Epithelial cell of prostate (primary cell): Measurements from ENCODE around the gene DTNBP1.
A peak's percentile ranks its signal among the peaks of the same experiment; 100 is the strongest.

Source experiments
- DNase-seq: peaks from one replicate; pipeline ENCODE4 v3.0.0-alpha.2; 2011; ENCODE audit warnings: low read depth, low spot score
- H3K27ac ChIP-seq: fragments of 450-650 bp; 2 replicates; pipeline ENCODE4 v1.5.1; 2017; ENCODE audit warnings: mild to moderate bottlenecking

The DTNBP1 gene

GRCh38 chr6:15627821-15628220, 35.0 kb downstream of the DTNBP1 start:
- no peak overlapping the region for H3K27ac ChIP-seq
- DNase-seq: no peak

GRCh38 chr6:15626878-15627674, 35.8 kb downstream of the DTNBP1 start:
- no peak overlapping the region for H3K27ac ChIP-seq
- no peak for DNase-seq

GRCh38 chr6:15626160-15626559, 36.7 kb downstream of the DTNBP1 start:
- H3K27ac ChIP-seq: no peak overlapping the region
- DNase-seq: no peak

- DNase-seq: no peak
- no peak overlapping the region for H3K27ac ChIP-seq
Observed at GRCh38 chr6:15623276-15624116, 39.3 kb downstream of the DTNBP1 start.

- H3K27ac ChIP-seq: no peak overlapping the region
- no peak for DNase-seq
Observed at GRCh38 chr6:15622045-15622740, 40.6 kb downstream of the DTNBP1 start.

- no peak overlapping the region for H3K27ac ChIP-seq
- no peak for DNase-seq
Observed at GRCh38 chr6:15621203-15622044, 41.4 kb downstream of the DTNBP1 start.

- no peak for DNase-seq
- H3K27ac ChIP-seq: no peak overlapping the region
Observed at GRCh38 chr6:15620611-15621010, 42.2 kb downstream of the DTNBP1 start.

- DNase-seq: no peak
- H3K27ac ChIP-seq: no peak overlapping the region
Observed at GRCh38 chr6:15619330-15619729, 43.5 kb downstream of the DTNBP1 start.

GRCh38 chr6:15618685-15619084, 44.1 kb downstream of the DTNBP1 start:
- no peak overlapping the region for H3K27ac ChIP-seq
- DNase-seq: no peak

- no peak overlapping the region for H3K27ac ChIP-seq
- DNase-seq: no peak
Observed at GRCh38 chr6:15616261-15616660, 46.6 kb downstream of the DTNBP1 start.

GRCh38 chr6:15615802-15616201, 47.0 kb downstream of the DTNBP1 start:
- no peak overlapping the region for H3K27ac ChIP-seq
- DNase-seq: no peak

GRCh38 chr6:15614277-15614676, 48.6 kb downstream of the DTNBP1 start:
- H3K27ac ChIP-seq: no peak overlapping the region
- DNase-seq: no peak

GRCh38 chr6:15608396-15608795, 54.4 kb downstream of the DTNBP1 start:
- H3K27ac ChIP-seq: no peak overlapping the region
- DNase-seq: peak; percentile 31

GRCh38 chr6:15607603-15608002, 55.2 kb downstream of the DTNBP1 start:
- no peak overlapping the region for H3K27ac ChIP-seq
- no peak for DNase-seq

GRCh38 chr6:15606347-15606746, 56.5 kb downstream of the DTNBP1 start:
- no peak overlapping the region for H3K27ac ChIP-seq
- DNase-seq: no peak

- DNase-seq: no peak
- no peak overlapping the region for H3K27ac ChIP-seq
Observed at GRCh38 chr6:15604843-15605242, 58.0 kb downstream of the DTNBP1 start.

- no peak for DNase-seq
- H3K27ac ChIP-seq: no peak overlapping the region
Observed at GRCh38 chr6:15602154-15602553, 60.7 kb downstream of the DTNBP1 start.

- no peak overlapping the region for H3K27ac ChIP-seq
- no peak for DNase-seq
Observed at GRCh38 chr6:15598273-15598798, 64.5 kb downstream of the DTNBP1 start.

GRCh38 chr6:15596186-15596896, 66.5 kb downstream of the DTNBP1 start:
- no peak for DNase-seq

More at GRCh38 chr6:15596186-15596896, 66.5 kb downstream of the DTNBP1 start:
- H3K27ac ChIP-seq: no peak overlapping the region
